HepG2 (cell line): Measurements from ENCODE around the gene HDLBP. TPM values are rescaled to one million over a fixed set of nuclear protein-coding genes. Genes with fewer than 3 reads are reported as not detected.

Experiments
- ATAC-seq: fragments of 200-7000 bp; cut with Tn5 transposase; 3 replicates; pipeline ENCODE4 v1.9.1; 2020; ENCODE audit warnings: mild to moderate bottlenecking, moderate library complexity
- BruUV-seq: library from RNA; stranded (reverse); fragments of 400-500 nt; replicated peaks from 2 replicates; lab custom pipeline; 2021; lab: Mats Ljungman, UMichigan
- CTCF ChIA-PET: fragments of 300-600 bp; formaldehyde crosslinking; extraction: SDS; loops from one replicate; lab custom pipeline; 2021; ENCODE audit warnings: low total read pairs, inconsistent platforms, low intra/inter-chr PET ratio; lab: Yijun Ruan, JAX
- POLR2A ChIA-PET: fragments of 350-600 bp; sonication (Branson Sonifier 250); formaldehyde crosslinking; loops from one replicate; lab custom pipeline; 2020; ENCODE audit warnings: antibody characterized with exemption, inconsistent platforms; lab: Yijun Ruan, JAX
- DNase-seq: peaks from one replicate; pipeline ENCODE4 v3.0.0-alpha.2; 2015; ENCODE audit warnings: low spot score
- FAIRE-seq: peaks from 3 replicates; lab custom pipeline; 2011; peaks lifted over from hg19 to GRCh38; lab: Jason Lieb, UNC
- H2AFZ ChIP-seq: one replicate; pipeline ENCODE4 v1.6.1; 2011; ENCODE audit warnings: low read length, inconsistent platforms
- H3K27ac ChIP-seq: fragments of 300-600 bp; 3 replicates; pipeline ENCODE4 v1.8.0; 2011; ENCODE audit warnings: mixed run types, mild to moderate bottlenecking, mixed read lengths, low read length, inconsistent platforms; ENCODE audit not compliant: insufficient read depth; ENCODE audit errors: extremely low read length
- H3K27me3 ChIP-seq, 2 experiments: fragments of 200-600 bp in 1 of 2; 2 replicates in 1 of 2; 3 replicates in 1 of 2; pipeline versions ENCODE4 v1.6.0 to v1.8.0; 2011; ENCODE audit warnings: low read length in 2 of 2, mild to moderate bottlenecking in 2 of 2, moderate library complexity in 2 of 2, inconsistent platforms in 1 of 2; ENCODE audit not compliant: insufficient read depth in 2 of 2, control insufficient read depth in 1 of 2
- H3K36me3 ChIP-seq, 2 experiments: fragments of 200-600 bp in 1 of 2; replicated peaks in 1 of 2; 2 replicates in 1 of 2; 3 replicates in 1 of 2; pipeline versions ENCODE4 v1.5.1 to v1.8.0; 2011; ENCODE audit warnings: low read length in 2 of 2, inconsistent platforms in 1 of 2; ENCODE audit not compliant: insufficient read depth in 2 of 2, control insufficient read depth in 1 of 2
- H3K4me1 ChIP-seq: 2 replicates; pipeline ENCODE4 v1.5.1; 2012; ENCODE audit warnings: low read length, inconsistent platforms; ENCODE audit not compliant: insufficient read depth
- H3K4me2 ChIP-seq: 2 replicates; pipeline ENCODE4 v1.6.0; 2011; ENCODE audit warnings: low read depth, low read length, inconsistent platforms
- H3K4me3 ChIP-seq, 3 experiments: fragments of 200-600 bp in 1 of 3; sonication (generic), shearing (Covaris generic) in 1 of 3; replicated peaks in 1 of 3; 2 replicates each; pipeline ENCODE4 v1.5.1; 2011 to 2016; ENCODE audit warnings: low read length in 3 of 3, inconsistent platforms in 2 of 3, low read depth in 2 of 3, mild to moderate bottlenecking in 2 of 3, control low read depth in 1 of 3, mixed read lengths in 1 of 3; ENCODE audit not compliant: insufficient read depth in 1 of 3
- H3K79me2 ChIP-seq: one replicate; pipeline ENCODE4 v1.6.1; 2011; ENCODE audit warnings: low read length, inconsistent platforms; ENCODE audit not compliant: insufficient read depth
- H3K9ac ChIP-seq: 2 replicates; pipeline ENCODE4 v1.6.0; 2011; ENCODE audit warnings: mild to moderate bottlenecking, low read depth, low read length, inconsistent platforms; ENCODE audit not compliant: insufficient read depth
- H3K9me3 ChIP-seq: 2 replicates; pipeline ENCODE4 v1.5.1; 2012; ENCODE audit warnings: mild to moderate bottlenecking, low read length
- H4K20me1 ChIP-seq: 2 replicates; pipeline ENCODE4 v1.6.0; 2011; ENCODE audit warnings: inconsistent platforms, mild to moderate bottlenecking, low read length, moderate library complexity; ENCODE audit not compliant: insufficient read depth
- ELF4 ChIP-seq: sonication (generic); formaldehyde crosslinking; IDR thresholded peaks from 2 replicates; pipeline ENCODE4 v1.5.0; 2020; ENCODE audit warnings: missing genetic modification reagents, mild to moderate bottlenecking, moderate library complexity, borderline replicate concordance
- HNF1A ChIP-seq, 2 experiments: sonication (generic) in 1 of 2; formaldehyde crosslinking in 1 of 2; IDR thresholded peaks; 2 replicates each; pipeline versions ENCODE4 v1.4.0 to v1.6.1; 2016 to 2020; ENCODE audit warnings: borderline replicate concordance in 1 of 2, low read depth in 1 of 2, mild to moderate bottlenecking in 1 of 2, missing genetic modification reagents in 1 of 2
- HNRNPUL1 ChIP-seq: fragments of 200-400 bp; formaldehyde crosslinking; IDR thresholded peaks from 2 replicates; pipeline ENCODE4 v1.6.1; 2017; ENCODE audit warnings: low read depth, mild to moderate bottlenecking, low read length, moderate library complexity
- IRF9 ChIP-seq: sonication (generic); formaldehyde crosslinking; IDR thresholded peaks from 2 replicates; pipeline ENCODE4 v1.8.0; 2022; ENCODE audit warnings: missing genetic modification reagents, mild to moderate bottlenecking, borderline replicate concordance
- MLXIP ChIP-seq: sonication (generic); formaldehyde crosslinking; IDR thresholded peaks from 2 replicates; pipeline ENCODE4 v1.9.0; 2021; ENCODE audit warnings: missing genetic modification reagents, borderline replicate concordance
- PHF20 ChIP-seq: sonication (generic); formaldehyde crosslinking; IDR thresholded peaks from 2 replicates; pipeline ENCODE4 v1.5.0; 2020; ENCODE audit warnings: mild to moderate bottlenecking, missing genetic modification reagents
- PLRG1 ChIP-seq: fragments of 450-650 bp; conservative IDR thresholded peaks from 2 replicates; pipeline ENCODE4 v1.6.1; 2016
- SRSF9 ChIP-seq: fragments of 200-400 bp; formaldehyde crosslinking; IDR thresholded peaks from 2 replicates; pipeline ENCODE4 v1.6.1; 2018; ENCODE audit warnings: borderline replicate concordance, mild to moderate bottlenecking, low read depth, low read length; ENCODE audit not compliant: insufficient read depth, poor library complexity, severe bottlenecking
- U2AF1 ChIP-seq: fragments of 200-400 bp; formaldehyde crosslinking; optimal IDR thresholded peaks from 2 replicates; pipeline ENCODE3; 2017; ENCODE audit warnings: mild to moderate bottlenecking, low read depth, low read length
- ZFP41 ChIP-seq: sonication (generic); formaldehyde crosslinking; IDR thresholded peaks from 2 replicates; pipeline ENCODE4 v1.4.0; 2020; ENCODE audit warnings: mild to moderate bottlenecking, missing genetic modification reagents, borderline replicate concordance
- ZNF446 ChIP-seq: sonication (generic); formaldehyde crosslinking; IDR thresholded peaks from 2 replicates; pipeline ENCODE4 v1.5.0; 2020; ENCODE audit warnings: mild to moderate bottlenecking, missing genetic modification reagents
- ZNF576 ChIP-seq: sonication (generic); formaldehyde crosslinking; IDR thresholded peaks from 2 replicates; pipeline ENCODE4 v1.4.0; 2020; ENCODE audit warnings: mild to moderate bottlenecking, missing genetic modification reagents
- ZSCAN12 ChIP-seq: sonication (generic); formaldehyde crosslinking; IDR thresholded peaks from 2 replicates; pipeline ENCODE4 v1.9.0; 2021; ENCODE audit warnings: mild to moderate bottlenecking, missing genetic modification reagents
- ZZZ3 ChIP-seq: sonication (generic); formaldehyde crosslinking; IDR thresholded peaks from 2 replicates; pipeline ENCODE4 v1.4.0; 2020; ENCODE audit warnings: missing genetic modification reagents, mild to moderate bottlenecking, borderline replicate concordance
- WGBS: methylation state at CpG from one replicate; pipeline ENCODE4 v1.1.6; 2017; ENCODE audit warnings: low lambda C conversion rate; 5-methylcytosine and 5-hydroxymethylcytosine counted together
- in situ Hi-C: cut with HindIII; loops from 2 replicates; pipeline ENCODE4 v1.10.0; 2017; ENCODE audit warnings: low pct_unique_long_range_greater_than_20kb; ENCODE audit not compliant: extremely low pct_ligation_motif_present
- intact Hi-C: fragments of 100-400 bp; cut with micrococcal nuclease; formaldehyde crosslinking; loops from one replicate; pipeline ENCODE4 v1.10.0; 2022; ENCODE audit not compliant: unreplicated experiment
- polyA plus RNA-seq, 8 experiments: library from polyadenylated mRNA; depleted of rRNA in 3 of 8; stranded (reverse) in 7 of 8; unstranded in 1 of 8; fragments of >200 nt; fragmentation: Illumina TruSeq in 4 of 8; extraction: Trizol in 4 of 8; gene quantifications; 2 replicates each; pipeline versions ENCODE4 v1.2.1 to v1.2.3, GENCODE V29; 2011 to 2016; ENCODE audit warnings: low read depth in 4 of 8, missing spikeins in 1 of 8, mixed read lengths in 1 of 8; ENCODE audit not compliant: insufficient read depth in 1 of 8
- total RNA-seq, 5 experiments: library from RNA; depleted of rRNA; stranded (reverse); fragments of >200 nt; fragmentation: Illumina TruSeq; extraction: Trizol; gene quantifications; 2 replicates each; pipeline ENCODE4 v1.2.3, GENCODE V29; 2016; ENCODE audit warnings: low read depth in 1 of 5

The HDLBP gene
- total and polyA plus RNA-seq, 2 of the 13 experiments (the other 11 are each of a cell fraction or from before 2014, with no cell fraction given) = 464 to 707 TPM

GRCh38 chr2:241282555-241282954 is 32.9 kb downstream of the HDLBP start (continued):
- no peak for TF ChIP-seq HNRNPUL1
- TF ChIP-seq PLRG1 = no peak

GRCh38 chr2:241280291-241280690 is 35.2 kb downstream of the HDLBP start:
- peak overlapping the region; percentile 28 for H3K27ac ChIP-seq
- no peaks in the 10 kb centered on the region for H3K27me3 ChIP-seq
- DNase-seq (no peak), ATAC-seq (no peak), FAIRE-seq (no peak)
- peaks cover 11% of the 10 kb centered on the region for H4K20me1 ChIP-seq
- ChIA-PET POLR2A (no interaction called here), CTCF (no interaction called here)
- WGBS = 98% methylated on average over 4 of the region's 4 CpGs
- H3K9me3 ChIP-seq = no peaks in the 10 kb centered on the region
- no peak overlapping the region for H3K9ac ChIP-seq
- peaks cover 95% of the 10 kb centered on the region for H3K79me2 ChIP-seq
- intact Hi-C loops (no loop called here), in situ Hi-C loops (no loop called here)
- H3K4me3 ChIP-seq = no peak overlapping the region
- H3K36me3 ChIP-seq = no peaks in the 10 kb centered on the region; a peak in 2 of 5 replicates
- no TSS peak for BruUV-seq
- H3K4me1 ChIP-seq = peaks cover 58% of the 10 kb centered on the region
- no peak overlapping the region for H3K4me2 ChIP-seq
- H2AFZ ChIP-seq = no peak overlapping the region
- no peak for TF ChIP-seq ZZZ3 (CRISPR knock-in tag)
- no peak for TF ChIP-seq PHF20 (CRISPR knock-in tag)
- no peak for TF ChIP-seq HNF1A (IDR thresholded peaks at IDR 0.05; ENCODE audit: low read depth)
- TF ChIP-seq HNF1A (CRISPR knock-in tag; IDR thresholded peaks at IDR 0.05; ENCODE audit: borderline replicate concordance) = no peak
- no peak for TF ChIP-seq U2AF1
- TF ChIP-seq ZFP41 (CRISPR knock-in tag) = no peak
- no peak for TF ChIP-seq ZSCAN12 (CRISPR knock-in tag)
- TF ChIP-seq IRF9 (CRISPR knock-in tag) = no peak
- no peak for TF ChIP-seq ELF4
- TF ChIP-seq ZNF576 (CRISPR knock-in tag) = no peak
- TF ChIP-seq ZNF446 = no peak
- no peak for TF ChIP-seq MLXIP (CRISPR knock-in tag)
- no peak for TF ChIP-seq SRSF9
